Stimulated activated naive B cell treated with anti-CD40 and anti-IgM and Interleukin-4, amounts not matched to agents 10 μg/mL and 1 μg/mL and 100 μg/mL, for 72 hours (primary cell): ENCODE results near the gene MYO6.

Experiments used
- ATAC-seq, 2 donors: fragments of 150-1000 bp; cut with Tn5 transposase; replicated peaks; 2 replicates each; pipeline ENCODE4 v1.10.0; 2021; ENCODE audit warnings: moderate library complexity in 1 of 2
- DNase-seq: peaks from one replicate; pipeline ENCODE4 v3.0.0; 2021
- H3K27ac Mint-ChIP-seq: one replicate; pipeline ENCODE4 v1.8.0; 2022; ENCODE audit warnings: mild to moderate bottlenecking, mixed read lengths
- H3K27me3 Mint-ChIP-seq, 2 donors: one replicate each; pipeline ENCODE4 v1.8.0; 2022; ENCODE audit warnings: mixed read lengths in 2 of 2
- H3K36me3 Mint-ChIP-seq, 2 donors: one replicate each; pipeline ENCODE4 v1.8.0; 2022; ENCODE audit warnings: mixed read lengths in 2 of 2, mild to moderate bottlenecking in 1 of 2
- H3K4me1 Mint-ChIP-seq, 2 donors: one replicate each; pipeline ENCODE4 v1.8.0; 2022; ENCODE audit warnings: mixed read lengths in 2 of 2, mild to moderate bottlenecking in 1 of 2
- H3K4me3 Mint-ChIP-seq, 2 donors: one replicate each; pipeline ENCODE4 v1.8.0; 2022; ENCODE audit warnings: mild to moderate bottlenecking in 2 of 2, mixed read lengths in 2 of 2, moderate library complexity in 1 of 2
- H3K9me3 Mint-ChIP-seq, 2 donors: one replicate each; pipeline ENCODE4 v1.8.0; 2022; ENCODE audit warnings: mixed read lengths in 2 of 2, mild to moderate bottlenecking in 1 of 2

MYO6 gene

GRCh38 chr6:75913040-75913439 is 164.0 kb downstream of the MYO6 start:
- no peaks in the 10 kb centered on the region for H3K36me3 Mint-ChIP-seq
- no peak overlapping the region for H3K27ac Mint-ChIP-seq
- no peak for ATAC-seq
- H3K27me3 Mint-ChIP-seq: peaks cover 0 to 8% of the 10 kb centered on the region in 2 donors
- no peaks in the 10 kb centered on the region for H3K4me1 Mint-ChIP-seq
- no peaks in the 10 kb centered on the region for H3K9me3 Mint-ChIP-seq
- no peak for DNase-seq
- H3K4me3 Mint-ChIP-seq: no peak overlapping the region

- ATAC-seq: no peak
- Mint-ChIP-seq H3K36me3 (no peaks in the 10 kb centered on the region), H3K4me3 (no peak overlapping the region), H3K4me1 (no peaks in the 10 kb centered on the region), H3K27me3 (peaks cover 6 to 17% of the 10 kb centered on the region in 2 donors), H3K9me3 (no peaks in the 10 kb centered on the region), H3K27ac (no peak overlapping the region)
- DNase-seq: no peak
Measured at GRCh38 chr6:75922226-75922625, 173.2 kb downstream of the MYO6 start.

- ATAC-seq: no peak
- no peak for DNase-seq
- Mint-ChIP-seq H3K4me3 (no peak overlapping the region), H3K9me3 (no peaks in the 10 kb centered on the region), H3K27me3 (peaks cover 3 to 9% of the 10 kb centered on the region in 2 donors), H3K27ac (no peak overlapping the region), H3K4me1 (no peaks in the 10 kb centered on the region), H3K36me3 (no peaks in the 10 kb centered on the region)
Measured at GRCh38 chr6:75926293-75927168, 177.5 kb downstream of the MYO6 start.

- DNase-seq: no peak
- no peak for ATAC-seq
- peaks cover 4 to 10% of the 10 kb centered on the region in 2 donors for H3K4me1 Mint-ChIP-seq
- peaks cover 21 to 23% of the 10 kb centered on the region in 2 donors for H3K27me3 Mint-ChIP-seq
- no peaks in the 10 kb centered on the region for H3K9me3 Mint-ChIP-seq
- no peaks in the 10 kb centered on the region for H3K36me3 Mint-ChIP-seq
- H3K4me3 Mint-ChIP-seq: no peak overlapping the region
- H3K27ac Mint-ChIP-seq: no peak overlapping the region
Measured at GRCh38 chr6:75931011-75931680, 182.1 kb downstream of the MYO6 start.

- peaks cover 30 to 31% of the 10 kb centered on the region in 2 donors for H3K27me3 Mint-ChIP-seq
- no peaks in the 10 kb centered on the region for H3K9me3 Mint-ChIP-seq
- no peaks in the 10 kb centered on the region for H3K36me3 Mint-ChIP-seq
- H3K27ac Mint-ChIP-seq: no peak overlapping the region
- H3K4me3 Mint-ChIP-seq: no peak overlapping the region
- ATAC-seq (peak in 1 of 2 donors; percentile 50), DNase-seq (no peak)
- peaks cover 4 to 10% of the 10 kb centered on the region in 2 donors for H3K4me1 Mint-ChIP-seq
Measured at GRCh38 chr6:75932067-75932466, 183.0 kb downstream of the MYO6 start.

GRCh38 chr6:75933387-75933975 is 184.4 kb downstream of the MYO6 start:
- no peaks in the 10 kb centered on the region for H3K9me3 Mint-ChIP-seq
- H3K27ac Mint-ChIP-seq: no peak overlapping the region
- peaks cover 4 to 10% of the 10 kb centered on the region in 2 donors for H3K4me1 Mint-ChIP-seq
- no peak overlapping the region for H3K4me3 Mint-ChIP-seq
- no peaks in the 10 kb centered on the region for H3K36me3 Mint-ChIP-seq
- ATAC-seq: no peak
- DNase-seq: no peak
- peaks cover 28 to 31% of the 10 kb centered on the region in 2 donors for H3K27me3 Mint-ChIP-seq

- H3K9me3 Mint-ChIP-seq: no peaks in the 10 kb centered on the region
- DNase-seq: peak; percentile 13
- H3K36me3 Mint-ChIP-seq: no peaks in the 10 kb centered on the region
- H3K4me1 Mint-ChIP-seq: peaks cover 4 to 10% of the 10 kb centered on the region in 2 donors
- peaks cover 28 to 31% of the 10 kb centered on the region in 2 donors for H3K27me3 Mint-ChIP-seq
- peak overlapping the region in 1 of 2 donors; percentile 56 for H3K4me3 Mint-ChIP-seq
- H3K27ac Mint-ChIP-seq: no peak overlapping the region
- peak; percentile 61 to 64 for ATAC-seq
Measured at GRCh38 chr6:75934643-75935472, 185.8 kb downstream of the MYO6 start.

- Mint-ChIP-seq H3K9me3 (no peaks in the 10 kb centered on the region), H3K36me3 (no peaks in the 10 kb centered on the region), H3K4me3 (no peak overlapping the region), H3K27me3 (peaks cover 28 to 31% of the 10 kb centered on the region in 2 donors), H3K27ac (no peak overlapping the region), H3K4me1 (peaks cover 4 to 10% of the 10 kb centered on the region in 2 donors)
- ATAC-seq (peak in 1 of 2 donors; percentile 17), DNase-seq (no peak)
Measured at GRCh38 chr6:75935473-75935793, 186.4 kb downstream of the MYO6 start.

GRCh38 chr6:75936682-75937081 is 187.6 kb downstream of the MYO6 start:
- Mint-ChIP-seq H3K4me3 (no peak overlapping the region), H3K36me3 (no peaks in the 10 kb centered on the region), H3K4me1 (peaks cover 4 to 10% of the 10 kb centered on the region in 2 donors), H3K27ac (no peak overlapping the region), H3K9me3 (no peaks in the 10 kb centered on the region), H3K27me3 (peaks cover 28 to 31% of the 10 kb centered on the region in 2 donors)
- ATAC-seq: no peak
- DNase-seq: no peak

- DNase-seq: no peak
- Mint-ChIP-seq H3K4me1 (peaks cover 4 to 10% of the 10 kb centered on the region in 2 donors), H3K4me3 (no peak overlapping the region), H3K36me3 (no peaks in the 10 kb centered on the region), H3K9me3 (no peaks in the 10 kb centered on the region), H3K27ac (no peak overlapping the region), H3K27me3 (peaks cover 27 to 31% of the 10 kb centered on the region in 2 donors)
- no peak for ATAC-seq
Measured at GRCh38 chr6:75937846-75938245, 188.8 kb downstream of the MYO6 start.

- no peaks in the 10 kb centered on the region for H3K36me3 Mint-ChIP-seq
- DNase-seq: no peak
Measured at GRCh38 chr6:75940564-75940963, 191.5 kb downstream of the MYO6 start.

GRCh38 chr6:75941509-75941908 is 192.5 kb downstream of the MYO6 start:
- no peak for ATAC-seq
- no peaks in the 10 kb centered on the region for H3K9me3 Mint-ChIP-seq
- H3K36me3 Mint-ChIP-seq: no peaks in the 10 kb centered on the region
- H3K27ac Mint-ChIP-seq: no peak overlapping the region
- no peak overlapping the region for H3K4me3 Mint-ChIP-seq
- DNase-seq: no peak
- peaks cover 6 to 7% of the 10 kb centered on the region in 2 donors for H3K27me3 Mint-ChIP-seq
- H3K4me1 Mint-ChIP-seq: no peaks in the 10 kb centered on the region

More at GRCh38 chr6:75940564-75940963, 191.5 kb downstream of the MYO6 start:
- Mint-ChIP-seq H3K9me3 (no peaks in the 10 kb centered on the region), H3K4me1 (no peaks in the 10 kb centered on the region), H3K4me3 (no peak overlapping the region), H3K27me3 (peaks cover 8 to 14% of the 10 kb centered on the region in 2 donors), H3K27ac (no peak overlapping the region)
- no peak for ATAC-seq

- Mint-ChIP-seq H3K27ac (no peak overlapping the region), H3K4me1 (no peaks in the 10 kb centered on the region), H3K9me3 (no peaks in the 10 kb centered on the region), H3K36me3 (no peaks in the 10 kb centered on the region), H3K4me3 (no peak overlapping the region), H3K27me3 (no peaks in the 10 kb centered on the region)
- no peak for DNase-seq
- ATAC-seq: no peak
Measured at GRCh38 chr6:75943381-75943780, 194.3 kb downstream of the MYO6 start.
